ENCODE measurements around the gene AMN1.
"Not testable (repeated sequence)": the region's sequence is repeated elsewhere in the genome, so short reads cannot be mapped to it uniquely, and the experiment has no call there.

DNA sequence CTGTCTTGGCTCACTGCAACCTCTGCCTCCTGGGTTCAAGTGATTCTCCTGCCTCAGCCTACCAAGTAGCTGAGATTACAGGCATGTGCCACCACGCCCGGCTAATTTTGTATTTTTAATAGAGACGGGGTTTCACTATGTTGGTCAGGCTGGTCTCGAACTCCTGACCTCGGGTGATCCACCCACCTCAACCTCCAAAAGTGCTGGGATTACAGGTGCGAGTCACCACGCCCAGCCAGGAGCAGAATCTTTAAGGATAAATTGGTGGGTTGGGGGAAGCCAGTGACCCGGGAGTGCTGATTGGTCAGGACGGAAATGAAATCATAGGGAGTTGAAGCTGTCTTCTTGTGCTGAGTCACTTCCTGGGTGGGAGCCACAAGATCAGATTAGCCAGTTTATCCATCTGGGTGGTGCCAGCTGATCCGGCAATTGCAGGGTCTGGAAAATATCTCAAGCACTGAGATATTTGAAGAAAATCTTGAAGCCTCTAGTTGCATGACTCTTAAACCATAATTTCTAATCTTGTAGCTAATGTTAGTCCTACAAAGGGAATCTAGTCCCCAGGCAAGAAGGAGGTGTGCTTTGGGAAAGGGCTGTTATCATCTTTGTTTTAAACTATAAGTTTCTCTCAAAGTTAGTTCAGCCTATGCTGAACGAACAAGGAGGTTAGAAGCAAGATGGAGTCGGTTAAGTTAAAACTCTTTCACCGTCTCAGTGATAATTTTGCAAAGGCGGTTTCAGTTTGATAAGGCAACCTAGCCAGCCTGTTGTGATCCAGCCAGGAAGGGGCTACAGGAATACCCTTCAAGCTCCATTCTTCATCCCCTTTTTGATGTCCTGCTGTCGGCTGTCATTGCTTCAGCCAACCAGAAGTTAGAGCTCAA lies 5.0 kb upstream of the AMN1 start:
- not testable (repeated sequence) for TF ChIP-seq ZNF282 (IDR thresholded peaks at IDR 0.05; ENCODE audit: partially characterized antibody); TCF12 (IDR thresholded peaks at IDR 0.05); TCF12 (CRISPR knock-in tag; IDR thresholded peaks at IDR 0.05); KDM6A (CRISPR knock-in tag; IDR thresholded peaks at IDR 0.05; ENCODE audit: low read depth); ZNF143 (CRISPR knock-in tag; IDR thresholded peaks at IDR 0.05); RFX5 (IDR thresholded peaks at IDR 0.05; ENCODE audit: low read depth, low read length); ZNF780A (CRISPR knock-in tag; IDR thresholded peaks at IDR 0.05); ZNF138 (CRISPR knock-in tag; IDR thresholded peaks at IDR 0.05; ENCODE audit: low read depth); ZNF7 (CRISPR knock-in tag; IDR thresholded peaks at IDR 0.05); SIN3A (IDR thresholded peaks at IDR 0.05; ENCODE audit: borderline replicate concordance, low read depth, low read length); ZSCAN25 (CRISPR knock-in tag; IDR thresholded peaks at IDR 0.05)
- TF ChIP-seq, protein P1, sequence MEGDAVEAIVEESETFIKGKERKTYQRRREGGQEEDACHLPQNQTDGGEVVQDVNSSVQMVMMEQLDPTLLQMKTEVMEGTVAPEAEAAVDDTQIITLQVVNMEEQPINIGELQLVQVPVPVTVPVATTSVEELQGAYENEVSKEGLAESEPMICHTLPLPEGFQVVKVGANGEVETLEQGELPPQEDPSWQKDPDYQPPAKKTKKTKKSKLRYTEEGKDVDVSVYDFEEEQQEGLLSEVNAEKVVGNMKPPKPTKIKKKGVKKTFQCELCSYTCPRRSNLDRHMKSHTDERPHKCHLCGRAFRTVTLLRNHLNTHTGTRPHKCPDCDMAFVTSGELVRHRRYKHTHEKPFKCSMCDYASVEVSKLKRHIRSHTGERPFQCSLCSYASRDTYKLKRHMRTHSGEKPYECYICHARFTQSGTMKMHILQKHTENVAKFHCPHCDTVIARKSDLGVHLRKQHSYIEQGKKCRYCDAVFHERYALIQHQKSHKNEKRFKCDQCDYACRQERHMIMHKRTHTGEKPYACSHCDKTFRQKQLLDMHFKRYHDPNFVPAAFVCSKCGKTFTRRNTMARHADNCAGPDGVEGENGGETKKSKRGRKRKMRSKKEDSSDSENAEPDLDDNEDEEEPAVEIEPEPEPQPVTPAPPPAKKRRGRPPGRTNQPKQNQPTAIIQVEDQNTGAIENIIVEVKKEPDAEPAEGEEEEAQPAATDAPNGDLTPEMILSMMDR (CRISPR knock-in tag; IDR thresholded peaks at IDR 0.05): not testable (repeated sequence)
- TF ChIP-seq, protein P2, sequence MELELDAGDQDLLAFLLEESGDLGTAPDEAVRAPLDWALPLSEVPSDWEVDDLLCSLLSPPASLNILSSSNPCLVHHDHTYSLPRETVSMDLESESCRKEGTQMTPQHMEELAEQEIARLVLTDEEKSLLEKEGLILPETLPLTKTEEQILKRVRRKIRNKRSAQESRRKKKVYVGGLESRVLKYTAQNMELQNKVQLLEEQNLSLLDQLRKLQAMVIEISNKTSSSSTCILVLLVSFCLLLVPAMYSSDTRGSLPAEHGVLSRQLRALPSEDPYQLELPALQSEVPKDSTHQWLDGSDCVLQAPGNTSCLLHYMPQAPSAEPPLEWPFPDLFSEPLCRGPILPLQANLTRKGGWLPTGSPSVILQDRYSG (CRISPR knock-in tag; IDR thresholded peaks at IDR 0.05): not testable (repeated sequence)

Data from HepG2 (cell line).